Muscle of leg (tissue), 11 donors: Measurements from ENCODE around the gene NUP98. TPM values are rescaled to one million over a fixed set of nuclear protein-coding genes. Genes with fewer than 3 reads are reported as not detected.
A peak's percentile ranks its signal among the peaks of the same experiment; 100 is the strongest.
"Not testable (repeated sequence)": the region's sequence is repeated elsewhere in the genome, so short reads cannot be mapped to it uniquely, and the experiment has no call there.

Experiments
- DNase-seq: peaks from one replicate; pipeline ENCODE4 v3.0.0; 2013
- H3K27ac ChIP-seq: one replicate; pipeline ENCODE4 v1.5.1; 2013; ENCODE audit warnings: mild to moderate bottlenecking, low read length, control low read depth
- H3K27me3 ChIP-seq: one replicate; pipeline ENCODE4 v1.6.1; 2013; ENCODE audit warnings: low read length; ENCODE audit not compliant: control insufficient read depth, insufficient read depth
- H3K36me3 ChIP-seq: one replicate; pipeline ENCODE4 v1.6.1; 2013; ENCODE audit warnings: low read length; ENCODE audit not compliant: control insufficient read depth, insufficient read depth
- H3K4me1 ChIP-seq: one replicate; pipeline ENCODE4 v1.6.1; 2013; ENCODE audit warnings: low read length; ENCODE audit not compliant: control insufficient read depth, insufficient read depth
- H3K4me3 ChIP-seq: one replicate; pipeline ENCODE4 v1.5.1; 2013; ENCODE audit warnings: low read length, control low read depth
- H3K9me3 ChIP-seq: replicated peaks from 2 replicates; pipeline ENCODE4 v1.6.1; 2013; ENCODE audit warnings: low read depth, low read length; ENCODE audit not compliant: control insufficient read depth
- WGBS: methylation state at CpG from one replicate; pipeline ENCODE4 v1.1.5; 2013; ENCODE audit warnings: missing lambda C conversion rate; ENCODE audit not compliant: insufficient coverage; 5-methylcytosine and 5-hydroxymethylcytosine counted together
- polyA plus RNA-seq, 8 donors: library from polyadenylated mRNA; unstranded; fragments of 120-200 nt; gene quantifications; one replicate each; pipeline versions ENCODE4 v1.2.1 to v1.2.3, GENCODE V29; 2013; ENCODE audit warnings: inconsistent platforms in 1 of 8, low replicate concordance in 1 of 8; ENCODE audit not compliant: insufficient read length in 8 of 8, insufficient read depth in 1 of 8
- total RNA-seq: library from RNA; stranded (reverse); fragments of 120-200 nt; gene quantifications from one replicate; pipeline ENCODE4 v1.2.4, GENCODE V29; 2013

The NUP98 gene
- total and polyA plus RNA-seq, 9 donors, result 36.9 to 44.6 (median 40.1) TPM

- no peak overlapping the region for H3K4me3 ChIP-seq
- no peaks in the 10 kb centered on the region for H3K4me1 ChIP-seq
- H3K27ac ChIP-seq, result no peak overlapping the region
- WGBS, result 77% methylated on average over 2 of the region's 2 CpGs
- no peaks in the 10 kb centered on the region for H3K9me3 ChIP-seq
- no peaks in the 10 kb centered on the region for H3K27me3 ChIP-seq
- DNase-seq, result no peak
- H3K36me3 ChIP-seq, result peaks cover 10% of the 10 kb centered on the region
These were observed 19.3 kb upstream of the NUP98 start for GRCh38 chr11:3816673-3817072.

GRCh38 chr11:3815845-3816244 lies 18.5 kb upstream of the NUP98 start:
- 33% methylated on average over 1 of the region's 4 CpGs for WGBS
- no peaks in the 10 kb centered on the region for H3K27me3 ChIP-seq
- no peak overlapping the region for H3K4me3 ChIP-seq
- H3K27ac ChIP-seq, result no peak overlapping the region
- no peak for DNase-seq
- no peaks in the 10 kb centered on the region for H3K4me1 ChIP-seq
- H3K36me3 ChIP-seq, result peaks cover 5% of the 10 kb centered on the region
- no peaks in the 10 kb centered on the region for H3K9me3 ChIP-seq

- DNase-seq, H3K27me3 ChIP-seq, H3K4me3 ChIP-seq, H3K27ac ChIP-seq, H3K36me3 ChIP-seq, H3K4me1 ChIP-seq, H3K9me3 ChIP-seq: not testable (repeated sequence)
- WGBS, result 85% methylated on average over 4 of the region's 5 CpGs
These were observed 17.5 kb upstream of the NUP98 start for GRCh38 chr11:3814832-3815231.

GRCh38 chr11:3810951-3811350 lies 13.6 kb upstream of the NUP98 start:
- no peak for DNase-seq
- Histone ChIP-seq H3K27ac (no peak overlapping the region), H3K4me1 (peaks cover 11% of the 10 kb centered on the region), H3K4me3 (no peak overlapping the region), H3K27me3 (no peaks in the 10 kb centered on the region), H3K36me3 (peaks cover 7% of the 10 kb centered on the region), H3K9me3 (no peaks in the 10 kb centered on the region)
- WGBS, result 85% methylated on average over 4 of the region's 4 CpGs

- Histone ChIP-seq H3K27me3 (no peaks in the 10 kb centered on the region), H3K36me3 (peaks cover 7% of the 10 kb centered on the region), H3K4me1 (peaks cover 11% of the 10 kb centered on the region), H3K4me3 (no peak overlapping the region), H3K9me3 (no peaks in the 10 kb centered on the region), H3K27ac (no peak overlapping the region)
- 96% methylated on average over 2 of the region's 3 CpGs for whole genome bisulfite sequencing
- no peak for DNase-seq
These were observed 13.1 kb upstream of the NUP98 start for GRCh38 chr11:3810446-3810845.

- H3K9me3 ChIP-seq, result no peaks in the 10 kb centered on the region
- H3K4me1 ChIP-seq, result peaks cover 11% of the 10 kb centered on the region
- peaks cover 7% of the 10 kb centered on the region for H3K36me3 ChIP-seq
- H3K27ac ChIP-seq, result no peak overlapping the region
- 100% methylated on average over 1 of the region's 1 CpG for WGBS
- no peak overlapping the region for H3K4me3 ChIP-seq
- no peaks in the 10 kb centered on the region for H3K27me3 ChIP-seq
- no peak for DNase-seq
These were observed 12.2 kb upstream of the NUP98 start for GRCh38 chr11:3809624-3809928.

- 11% methylated on average over 2 of the region's 5 CpGs for WGBS
- Histone ChIP-seq H3K27me3 (no peaks in the 10 kb centered on the region), H3K27ac (no peak overlapping the region), H3K4me3 (peak overlapping the region; percentile 92), H3K36me3 (peaks cover 7% of the 10 kb centered on the region), H3K9me3 (no peaks in the 10 kb centered on the region), H3K4me1 (peaks cover 11% of the 10 kb centered on the region)
- peak; percentile 34 for DNase-seq
These were observed 11.7 kb upstream of the NUP98 start for GRCh38 chr11:3808861-3809623.

GRCh38 chr11:3807909-3808860 lies 10.8 kb upstream of the NUP98 start, which contains the start of gene PGAP2:
PGAP2 (plus strand) TSS chr11:3808560; CDS start chr11:3811260, 2,700 bp downstream.
- WGBS, result 1% methylated on average over 43 of the region's 55 CpGs
- DNase-seq, result peak; percentile 68
- H3K27ac ChIP-seq, result peak within 1 kb of the TSS; percentile 55

GRCh38 chr11:3803726-3804495 lies 6.6 kb upstream of the NUP98 start:
- no peak overlapping the region for H3K4me3 ChIP-seq
- no peak overlapping the region for H3K27ac ChIP-seq
- 85% methylated on average over 4 of the region's 11 CpGs for WGBS
- no peak for DNase-seq
- no peaks in the 10 kb centered on the region for H3K36me3 ChIP-seq
- peaks cover 9% of the 10 kb centered on the region for H3K4me1 ChIP-seq
- no peaks in the 10 kb centered on the region for H3K9me3 ChIP-seq
- no peaks in the 10 kb centered on the region for H3K27me3 ChIP-seq

More at GRCh38 chr11:3807909-3808860, 10.8 kb upstream of the NUP98 start, which contains the start of gene PGAP2:
- peaks cover 11% of the 10 kb centered on the region for H3K4me1 ChIP-seq
- peaks cover 4% of the 10 kb centered on the region for H3K36me3 ChIP-seq
- H3K9me3 ChIP-seq, result no peaks in the 10 kb centered on the region
- no peaks in the 10 kb centered on the region for H3K27me3 ChIP-seq
- peak within 1 kb of the TSS; percentile 92 for H3K4me3 ChIP-seq
